Fibroblast of skin of left biceps (primary cell): ENCODE results near the gene TANC1.
"Not testable (repeated sequence)": the region's sequence is repeated elsewhere in the genome, so short reads cannot be mapped to it uniquely, and the experiment has no call there.

ENCODE experiments used
- DNase-seq, 2 experiments: peaks; one replicate each; pipeline ENCODE4 v3.0.0-alpha.2; 2013; ENCODE audit warnings: low read depth in 2 of 2

The TANC1 gene

GRCh38 chr2:159088906-159089305 is 120.5 kb downstream of the TANC1 start:
- DNase-seq = no peak

GRCh38 chr2:159089543-159089942 is 121.1 kb downstream of the TANC1 start:
- DNase-seq = no peak

- no peak for DNase-seq
Measured at GRCh38 chr2:159090514-159091201, 122.2 kb downstream of the TANC1 start.

- no peak for DNase-seq
Measured at GRCh38 chr2:159091381-159091780, 122.9 kb downstream of the TANC1 start.

GRCh38 chr2:159091976-159092375 is 123.5 kb downstream of the TANC1 start:
- DNase-seq = no peak

GRCh38 chr2:159093497-159093896 is 125.1 kb downstream of the TANC1 start:
- no peak for DNase-seq

- no peak for DNase-seq
Measured at GRCh38 chr2:159094173-159094737, 125.8 kb downstream of the TANC1 start.

- DNase-seq = no peak
Measured at GRCh38 chr2:159095813-159096212, 127.4 kb downstream of the TANC1 start.

GRCh38 chr2:159096302-159096855 is 127.9 kb downstream of the TANC1 start:
- DNase-seq = not testable (repeated sequence)

GRCh38 chr2:159096901-159097300 is 128.5 kb downstream of the TANC1 start:
- no peak for DNase-seq

- DNase-seq = no peak
Measured at GRCh38 chr2:159098361-159098760, 129.9 kb downstream of the TANC1 start.

- no peak for DNase-seq
Measured at GRCh38 chr2:159098921-159099411, 130.5 kb downstream of the TANC1 start.

GRCh38 chr2:159101755-159102489 is 133.5 kb downstream of the TANC1 start:
- no peak for DNase-seq

- no peak for DNase-seq
Measured at GRCh38 chr2:159103411-159103810, 135.0 kb downstream of the TANC1 start.

GRCh38 chr2:159106109-159106508 is 137.7 kb downstream of the TANC1 start:
- DNase-seq = peak; percentile 32 to 44

- no peak for DNase-seq
Measured at GRCh38 chr2:159108181-159108893, 139.9 kb downstream of the TANC1 start.

- no peak for DNase-seq
Measured at GRCh38 chr2:159109517-159109916, 141.1 kb downstream of the TANC1 start.

GRCh38 chr2:159110784-159111183 is 142.3 kb downstream of the TANC1 start:
- DNase-seq = no peak

GRCh38 chr2:159111346-159111927 is 143.0 kb downstream of the TANC1 start:
- no peak for DNase-seq

- DNase-seq = no peak
Measured at GRCh38 chr2:159114835-159115234, 146.4 kb downstream of the TANC1 start.

- DNase-seq = no peak
Measured at GRCh38 chr2:159116922-159117321, 148.5 kb downstream of the TANC1 start.
